DOHH2 (cell line): ENCODE data around the gene MT2A.

Experiments used
- H3F3A ChIP-seq: fragments of 200-600 bp; sonication (generic), shearing (Covaris generic); 2 replicates; pipeline ENCODE4 v1.6.0; 2016; ENCODE audit warnings: antibody characterized with exemption, mild to moderate bottlenecking; ENCODE audit not compliant: control insufficient read depth, insufficient read depth
- H3K27ac ChIP-seq: fragments of 200-600 bp; sonication (generic); 2 replicates; pipeline ENCODE4 v1.5.1; 2014; ENCODE audit warnings: low read depth, mild to moderate bottlenecking, low read length, moderate library complexity
- H3K27me3 ChIP-seq: fragments of 200-600 bp; sonication (generic); 2 replicates; pipeline ENCODE4 v1.6.1; 2014; ENCODE audit warnings: mild to moderate bottlenecking, low read length, mixed read lengths; ENCODE audit not compliant: control insufficient read depth
- H3K36me3 ChIP-seq: fragments of 200-600 bp; sonication (generic); 2 replicates; pipeline ENCODE4 v1.6.1; 2014; ENCODE audit warnings: mild to moderate bottlenecking, low read length, moderate library complexity, mixed read lengths; ENCODE audit not compliant: control insufficient read depth
- H3K4me1 ChIP-seq: fragments of 200-600 bp; sonication (generic); 2 replicates; pipeline ENCODE4 v1.6.1; 2014; ENCODE audit warnings: mild to moderate bottlenecking, low read length, mixed read lengths; ENCODE audit not compliant: control insufficient read depth
- H3K4me2 ChIP-seq: fragments of 200-600 bp; sonication (generic); 2 replicates; pipeline ENCODE4 v1.6.0; 2014; ENCODE audit warnings: mild to moderate bottlenecking, low read length, moderate library complexity
- H3K4me3 ChIP-seq: fragments of 200-600 bp; sonication (generic); 2 replicates; pipeline ENCODE4 v1.5.1; 2014; ENCODE audit warnings: mild to moderate bottlenecking, low read length, mixed read lengths
- H3K79me2 ChIP-seq: fragments of 200-600 bp; sonication (generic); 2 replicates; pipeline ENCODE4 v1.6.1; 2014; ENCODE audit warnings: mild to moderate bottlenecking, low read length, mixed read lengths; ENCODE audit not compliant: control insufficient read depth
- H3K9me2 ChIP-seq: fragments of 200-600 bp; sonication (generic); replicated peaks from 2 replicates; pipeline ENCODE4 v1.6.1; 2014; ENCODE audit warnings: mild to moderate bottlenecking, low read length, mixed read lengths; ENCODE audit not compliant: control insufficient read depth
- H3K9me3 ChIP-seq: fragments of 200-600 bp; sonication (generic); 2 replicates; pipeline ENCODE4 v1.6.1; 2014; ENCODE audit warnings: antibody characterized with exemption, low read length, mixed read lengths; ENCODE audit not compliant: control insufficient read depth, insufficient read depth
- H4K20me1 ChIP-seq: fragments of 200-600 bp; sonication (generic); 2 replicates; pipeline ENCODE4 v1.6.0; 2014; ENCODE audit warnings: low read depth, mild to moderate bottlenecking, antibody characterized with exemption, low read length, moderate library complexity; ENCODE audit not compliant: control insufficient read depth, insufficient read depth
- EZH2phosphoT487 ChIP-seq: fragments of 200-600 bp; sonication (generic); IDR thresholded peaks from 2 replicates; pipeline ENCODE4 v1.6.1; 2017; ENCODE audit warnings: borderline replicate concordance, mild to moderate bottlenecking, antibody characterized with exemption, low read length, moderate library complexity, mixed read lengths
- TF ChIP-seq, protein P1 (sequence below): fragments of 200-600 bp; sonication (generic); IDR thresholded peaks from one replicate; pipeline ENCODE4 v1.5.1; 2014; ENCODE audit warnings: antibody characterized with exemption, mild to moderate bottlenecking, low read depth, low read length; ENCODE audit not compliant: poor library complexity, severe bottlenecking

The MT2A gene

DNA sequence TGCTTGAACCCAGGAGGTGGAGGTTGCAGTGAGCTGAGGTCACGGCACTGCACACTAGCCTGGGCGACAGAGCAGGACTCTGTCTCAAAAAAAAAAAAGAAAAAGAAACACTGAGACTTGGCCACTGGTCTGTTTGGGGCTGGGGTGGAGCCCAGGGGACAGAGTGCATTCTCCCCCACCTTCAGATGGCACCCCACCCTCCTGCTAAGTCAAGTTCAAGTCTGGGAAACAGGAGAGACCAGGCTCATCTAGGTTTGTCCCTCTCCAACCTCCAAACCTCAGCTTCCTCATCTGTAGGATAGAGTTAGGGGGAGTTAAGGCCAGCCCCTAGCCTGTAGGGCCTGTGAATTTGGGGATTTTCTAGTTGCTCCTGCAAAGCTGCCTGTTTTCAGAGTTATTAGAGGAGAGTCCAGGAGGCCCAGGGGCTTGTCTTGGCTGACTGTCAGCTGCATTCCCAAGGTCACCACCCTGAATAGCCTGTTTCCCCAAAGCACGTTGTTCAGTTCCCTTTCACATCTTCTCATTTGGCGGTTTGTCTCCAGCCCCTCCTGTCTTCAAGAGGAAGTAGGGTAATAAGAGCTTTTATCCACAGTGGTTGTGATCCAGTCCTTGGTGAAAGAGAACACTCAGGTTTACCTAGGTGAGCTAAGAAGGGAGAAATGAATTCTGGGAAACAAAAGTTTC is 16.9 kb upstream of the MT2A start:
- Histone ChIP-seq H3K9me3 (no peaks in the 10 kb centered on the region), H3K27me3 (peaks cover 7% of the 10 kb centered on the region), H3K79me2 (no peaks in the 10 kb centered on the region), H4K20me1 (no peaks in the 10 kb centered on the region), H3K4me2 (no peak overlapping the region), H3K4me3 (no peak overlapping the region), H3K36me3 (no peaks in the 10 kb centered on the region), H3K9me2 (no peaks in the 10 kb centered on the region), H3K4me1 (peaks cover 26% of the 10 kb centered on the region), H3K27ac (no peak overlapping the region), H3F3A (0 out of 2 replicates have a peak, but pooled peaks cover 3% of the 10 kb centered on the region)
- TF ChIP-seq, protein P1, sequence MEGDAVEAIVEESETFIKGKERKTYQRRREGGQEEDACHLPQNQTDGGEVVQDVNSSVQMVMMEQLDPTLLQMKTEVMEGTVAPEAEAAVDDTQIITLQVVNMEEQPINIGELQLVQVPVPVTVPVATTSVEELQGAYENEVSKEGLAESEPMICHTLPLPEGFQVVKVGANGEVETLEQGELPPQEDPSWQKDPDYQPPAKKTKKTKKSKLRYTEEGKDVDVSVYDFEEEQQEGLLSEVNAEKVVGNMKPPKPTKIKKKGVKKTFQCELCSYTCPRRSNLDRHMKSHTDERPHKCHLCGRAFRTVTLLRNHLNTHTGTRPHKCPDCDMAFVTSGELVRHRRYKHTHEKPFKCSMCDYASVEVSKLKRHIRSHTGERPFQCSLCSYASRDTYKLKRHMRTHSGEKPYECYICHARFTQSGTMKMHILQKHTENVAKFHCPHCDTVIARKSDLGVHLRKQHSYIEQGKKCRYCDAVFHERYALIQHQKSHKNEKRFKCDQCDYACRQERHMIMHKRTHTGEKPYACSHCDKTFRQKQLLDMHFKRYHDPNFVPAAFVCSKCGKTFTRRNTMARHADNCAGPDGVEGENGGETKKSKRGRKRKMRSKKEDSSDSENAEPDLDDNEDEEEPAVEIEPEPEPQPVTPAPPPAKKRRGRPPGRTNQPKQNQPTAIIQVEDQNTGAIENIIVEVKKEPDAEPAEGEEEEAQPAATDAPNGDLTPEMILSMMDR, result no peak
- TF ChIP-seq EZH2phosphoT487, result no peak

DNA sequence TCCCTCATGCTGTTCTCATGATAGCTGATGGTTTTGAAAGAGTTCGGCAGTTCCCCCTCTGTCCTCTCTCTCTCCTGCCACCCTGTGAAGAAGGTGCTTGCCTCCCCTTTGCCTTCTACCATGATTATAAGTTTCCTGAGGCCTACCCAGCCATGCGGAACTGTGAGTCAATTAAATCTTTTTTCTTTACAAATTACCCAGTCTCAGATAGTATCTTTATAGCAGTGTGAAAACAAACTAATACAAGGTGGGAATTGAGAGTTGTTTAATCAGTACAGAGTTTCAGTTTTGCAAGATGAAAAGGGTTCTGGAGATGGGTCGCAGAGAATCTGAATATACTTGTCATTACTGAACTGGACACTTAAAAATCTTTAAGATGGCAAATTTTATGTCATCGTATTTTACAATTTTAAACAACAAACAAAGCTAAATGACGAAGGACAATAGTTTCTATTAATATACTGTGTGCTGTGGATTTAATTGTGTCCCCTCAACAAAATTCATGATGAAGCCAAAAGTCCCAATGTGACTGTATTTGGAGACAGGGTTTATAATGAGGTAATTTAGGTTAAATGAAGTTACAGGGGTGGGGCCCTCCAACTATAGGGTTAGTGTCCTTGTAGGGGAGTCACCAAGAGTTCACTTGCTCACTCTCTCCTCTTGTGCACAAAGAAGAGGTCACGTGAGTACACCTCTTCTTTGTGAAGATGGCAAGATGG is 14.7 kb upstream of the MT2A start:
- no peaks in the 10 kb centered on the region for H3K9me3 ChIP-seq
- no peak overlapping the region for H3K4me2 ChIP-seq
- no peaks in the 10 kb centered on the region for H3K9me2 ChIP-seq
- no peak overlapping the region for H3K27ac ChIP-seq
- peaks cover 34% of the 10 kb centered on the region for H3K4me1 ChIP-seq
- H3F3A ChIP-seq, result peaks cover 3% of the 10 kb centered on the region; the same call in 1 of the 2 replicates
- H3K36me3 ChIP-seq, result no peaks in the 10 kb centered on the region
- H3K27me3 ChIP-seq, result peaks cover 7% of the 10 kb centered on the region; the same call in 1 of the 2 replicates
- no peak overlapping the region for H3K4me3 ChIP-seq
- TF ChIP-seq EZH2phosphoT487, result no peak
- TF ChIP-seq, protein P1, result no peak
- H3K79me2 ChIP-seq, result no peaks in the 10 kb centered on the region
- H4K20me1 ChIP-seq, result no peaks in the 10 kb centered on the region

DNA sequence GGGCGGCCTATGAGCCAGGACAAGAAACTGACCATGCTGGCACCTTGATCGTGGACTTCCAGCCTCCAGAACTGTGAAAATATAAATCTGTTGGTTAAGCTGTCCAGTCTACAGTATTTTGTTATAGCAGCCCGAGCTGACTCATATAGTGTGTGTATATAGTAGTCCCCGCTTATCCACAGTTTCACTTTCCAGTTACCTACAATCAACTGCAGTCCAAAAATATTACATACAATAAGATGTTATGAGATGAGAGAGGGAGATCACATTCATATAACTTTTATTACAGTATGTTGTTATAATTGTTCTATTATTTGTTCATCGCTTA is 14.1 kb upstream of the MT2A start:
- Histone ChIP-seq H3K36me3 (no peaks in the 10 kb centered on the region), H3K27ac (no peak overlapping the region), H3K4me1 (peaks cover 34% of the 10 kb centered on the region), H4K20me1 (no peaks in the 10 kb centered on the region), H3K4me2 (no peak overlapping the region), H3K4me3 (no peak overlapping the region), H3F3A (peaks cover 3% of the 10 kb centered on the region; the same call in 1 of the 2 replicates), H3K27me3 (peaks cover 5% of the 10 kb centered on the region; the same call in 1 of the 2 replicates), H3K9me2 (no peaks in the 10 kb centered on the region), H3K9me3 (no peaks in the 10 kb centered on the region), H3K79me2 (no peaks in the 10 kb centered on the region)
- TF ChIP-seq, protein P1, result no peak
- no peak for TF ChIP-seq EZH2phosphoT487
